GM12878 (cell line): Measurements from ENCODE around the gene ST7. TPM values are rescaled to one million over a fixed set of nuclear protein-coding genes. Genes with fewer than 3 reads are reported as not detected.

ENCODE experiments used
- ATAC-seq: fragments of 200-7000 bp; cut with Tn5 transposase; 3 replicates; pipeline ENCODE4 v1.9.1; 2020; ENCODE audit warnings: mild to moderate bottlenecking, moderate library complexity
- BruUV-seq: library from RNA; stranded (reverse); fragments of 400-500 nt; replicated peaks from 2 replicates; lab custom pipeline; 2021; lab: Mats Ljungman, UMichigan
- CTCF ChIA-PET: fragments of 300-600 bp; sonication (Branson Sonifier 250); formaldehyde crosslinking; extraction: SDS; loops from one replicate; lab custom pipeline; 2021; ENCODE audit warnings: inconsistent platforms; lab: Yijun Ruan, JAX
- POLR2A ChIA-PET: fragments of 350-600 bp; formaldehyde crosslinking; extraction: SDS; loops from one replicate; lab custom pipeline; 2021; ENCODE audit warnings: inconsistent platforms; lab: Charles Lee
- RAD21 ChIA-PET: fragments of 300-600 bp; sonication (Branson Sonifier 250); formaldehyde crosslinking; loops from one replicate; lab custom pipeline; 2023; ENCODE audit warnings: antibody characterized with exemption; ENCODE audit not compliant: unreplicated experiment; lab: Charles Lee
- SMC1A ChIA-PET: fragments of 300-600 bp; sonication (Branson Sonifier 250); formaldehyde crosslinking; loops from one replicate; lab custom pipeline; 2023; ENCODE audit not compliant: unreplicated experiment, uncharacterized antibody; lab: Charles Lee
- DNase-seq: peaks from one replicate; pipeline ENCODE4 v3.0.0-alpha.2; 2011; ENCODE audit warnings: low read depth, low spot score
- FAIRE-seq: peaks from 3 replicates; lab custom pipeline; 2011; peaks lifted over from hg19 to GRCh38; lab: Jason Lieb, UNC
- H2AFZ ChIP-seq: 2 replicates; pipeline ENCODE4 v1.6.0; 2011; ENCODE audit warnings: low read depth, low read length, control low read depth; ENCODE audit not compliant: control insufficient read depth
- H3K27ac ChIP-seq: 2 replicates; pipeline ENCODE4 v1.5.1; 2011; ENCODE audit warnings: control low read depth; ENCODE audit not compliant: control insufficient read depth, insufficient read depth
- H3K27me3 ChIP-seq, 2 experiments: replicated peaks in 1 of 2; 2 replicates each; pipeline versions ENCODE4 v1.6.0 to v1.6.1; 2011; ENCODE audit warnings: low read length in 1 of 2; ENCODE audit not compliant: control insufficient read depth in 2 of 2, insufficient read depth in 2 of 2
- H3K36me3 ChIP-seq, 2 experiments: 2 replicates each; pipeline ENCODE4 v1.5.1; 2011; ENCODE audit warnings: low read length in 1 of 2; ENCODE audit not compliant: control insufficient read depth in 2 of 2, insufficient read depth in 2 of 2
- H3K4me1 ChIP-seq: 2 replicates; pipeline ENCODE4 v1.6.1; 2011; ENCODE audit warnings: mild to moderate bottlenecking, low read length, moderate library complexity, mixed read lengths; ENCODE audit not compliant: control insufficient read depth, insufficient read depth
- H3K4me2 ChIP-seq: 2 replicates; pipeline ENCODE4 v1.6.0; 2011; ENCODE audit warnings: control low read depth; ENCODE audit not compliant: control insufficient read depth, insufficient read depth
- H3K4me3 ChIP-seq: fragments of 200-600 bp; sonication (generic); 2 replicates; pipeline ENCODE4 v1.5.1; 2016
- H3K79me2 ChIP-seq: 2 replicates; pipeline ENCODE4 v1.6.0; 2011; ENCODE audit warnings: low read length; ENCODE audit not compliant: control insufficient read depth, insufficient read depth
- H3K9ac ChIP-seq: 2 replicates; pipeline ENCODE4 v1.8.0; 2011; ENCODE audit warnings: low read length, control low read depth, mixed read lengths; ENCODE audit not compliant: control insufficient read depth, insufficient read depth
- H3K9me3 ChIP-seq: replicated peaks from 3 replicates; pipeline ENCODE4 v1.5.1; 2011; ENCODE audit warnings: mild to moderate bottlenecking, low read length; ENCODE audit not compliant: control insufficient read depth, insufficient read depth
- H4K20me1 ChIP-seq: 2 replicates; pipeline ENCODE4 v1.6.0; 2011; ENCODE audit not compliant: control insufficient read depth, insufficient read depth
- BACH1 ChIP-seq: fragments of 450-650 bp; IDR thresholded peaks from 2 replicates; pipeline ENCODE4 v1.6.1; 2017; ENCODE audit warnings: mild to moderate bottlenecking, borderline replicate concordance
- CBFB ChIP-seq: IDR thresholded peaks from 2 replicates; pipeline ENCODE4 v1.6.1; 2016; ENCODE audit warnings: antibody characterized with exemption, low read depth
- CBX5 ChIP-seq: sonication (generic); IDR thresholded peaks from 2 replicates; pipeline ENCODE4 v1.6.1; 2016; ENCODE audit warnings: low read depth, moderate library complexity, mild to moderate bottlenecking, inconsistent platforms
- LARP7 ChIP-seq: fragments of 450-650 bp; IDR thresholded peaks from 2 replicates; pipeline ENCODE4 v1.6.1; 2017; ENCODE audit warnings: mild to moderate bottlenecking
- MEF2A ChIP-seq: IDR thresholded peaks from 2 replicates; pipeline ENCODE4 v1.6.1; 2011; ENCODE audit warnings: low read depth, mild to moderate bottlenecking, low read length, moderate library complexity; ENCODE audit not compliant: insufficient read depth
- NRF1 ChIP-seq: conservative IDR thresholded peaks from 2 replicates; pipeline ENCODE4 v1.6.1; 2011; ENCODE audit warnings: mild to moderate bottlenecking, low read depth, low read length, improper control_type of control experiment
- RB1 ChIP-seq: fragments of 450-650 bp; formaldehyde crosslinking; IDR thresholded peaks from 2 replicates; pipeline ENCODE4 v1.6.1; 2017; ENCODE audit warnings: mild to moderate bottlenecking, borderline replicate concordance
- RELA ChIP-seq: fragments of 450-650 bp; IDR thresholded peaks from 2 replicates; pipeline ENCODE4 v1.8.0; 2014; ENCODE audit warnings: borderline replicate concordance; ENCODE audit not compliant: partially characterized antibody
- SMAD1 ChIP-seq: fragments of 450-650 bp; IDR thresholded peaks from 2 replicates; pipeline ENCODE4 v1.6.1; 2018; ENCODE audit warnings: mild to moderate bottlenecking, low read depth; ENCODE audit not compliant: partially characterized antibody
- SPI1 ChIP-seq: IDR thresholded peaks from 2 replicates; pipeline ENCODE4 v1.6.1; 2011; ENCODE audit warnings: low read depth, mild to moderate bottlenecking, low read length, moderate library complexity, borderline replicate concordance; ENCODE audit not compliant: insufficient read depth
- YBX1 ChIP-seq: fragments of 450-650 bp; IDR thresholded peaks from 2 replicates; pipeline ENCODE4 v1.6.1; 2016; ENCODE audit warnings: antibody characterized with exemption
- WGBS: methylation state at CpG from one replicate; pipeline ENCODE4 v1.1.6; 2016; ENCODE audit warnings: low lambda C conversion rate; ENCODE audit not compliant: insufficient replicate concordance, insufficient coverage; ENCODE audit errors: missing lambda C conversion rate; 5-methylcytosine and 5-hydroxymethylcytosine counted together
- in situ Hi-C: fragments of 300-500 bp; cut with MboI; formaldehyde crosslinking; loops from 9 replicates; pipeline ENCODE4 v1.14.3; 2018; ENCODE audit warnings: mixed read lengths
- intact Hi-C: fragments of 100-400 bp; cut with micrococcal nuclease; formaldehyde crosslinking; loops from one replicate; pipeline ENCODE4 v1.14.2; 2022; ENCODE audit not compliant: unreplicated experiment
- polyA plus RNA-seq, 11 experiments: library from polyadenylated mRNA; depleted of rRNA in 4 of 11; unstranded in 6 of 11; stranded (reverse) in 5 of 11; fragments of >200 nt; fragmentation: Nextera tagmentation in 4 of 11; fragmentation: Illumina TruSeq in 1 of 11; extraction: Ambion mirVana in 4 of 11; extraction: Trizol in 1 of 11; gene quantifications; 1 replicate in 1 of 11; 2 replicates in 10 of 11; pipeline versions ENCODE4 v1.2.1 to v1.2.3, GENCODE V29; 2011 to 2016; ENCODE audit warnings: inconsistent platforms in 2 of 11, missing spikeins in 2 of 11, low read depth in 1 of 11
- total RNA-seq, 4 experiments: library from RNA; depleted of rRNA in 3 of 4; stranded (reverse); fragments of >200 nt in 3 of 4; fragmentation: Illumina TruSeq in 1 of 4; extraction: Trizol in 1 of 4; gene quantifications; 2 replicates each; pipeline versions ENCODE4 v1.2.1 to v1.2.3, GENCODE V29; 2013 to 2021
- TF ChIP-seq, protein P1 (sequence below): fragments of 450-650 bp; IDR thresholded peaks from 2 replicates; pipeline ENCODE4 v1.6.1; 2018; ENCODE audit warnings: mild to moderate bottlenecking, low read depth, moderate library complexity; ENCODE audit not compliant: partially characterized antibody
- TF ChIP-seq, protein P2 (sequence below): fragments of 450-650 bp; IDR thresholded peaks from 2 replicates; pipeline ENCODE4 v1.6.1; 2018; ENCODE audit warnings: borderline replicate concordance, mild to moderate bottlenecking; ENCODE audit not compliant: partially characterized antibody
- TF ChIP-seq, protein P3 (sequence below): fragments of 450-650 bp; IDR thresholded peaks from 2 replicates; pipeline ENCODE4 v1.6.1; 2016; ENCODE audit warnings: mild to moderate bottlenecking

The ST7 gene
- total and polyA plus RNA-seq, 10 of the 15 experiments (the other 5 are each of a cell fraction or from before 2014, with no cell fraction given), result 27.7 to 76.4 (median 53.6) TPM

DNA sequence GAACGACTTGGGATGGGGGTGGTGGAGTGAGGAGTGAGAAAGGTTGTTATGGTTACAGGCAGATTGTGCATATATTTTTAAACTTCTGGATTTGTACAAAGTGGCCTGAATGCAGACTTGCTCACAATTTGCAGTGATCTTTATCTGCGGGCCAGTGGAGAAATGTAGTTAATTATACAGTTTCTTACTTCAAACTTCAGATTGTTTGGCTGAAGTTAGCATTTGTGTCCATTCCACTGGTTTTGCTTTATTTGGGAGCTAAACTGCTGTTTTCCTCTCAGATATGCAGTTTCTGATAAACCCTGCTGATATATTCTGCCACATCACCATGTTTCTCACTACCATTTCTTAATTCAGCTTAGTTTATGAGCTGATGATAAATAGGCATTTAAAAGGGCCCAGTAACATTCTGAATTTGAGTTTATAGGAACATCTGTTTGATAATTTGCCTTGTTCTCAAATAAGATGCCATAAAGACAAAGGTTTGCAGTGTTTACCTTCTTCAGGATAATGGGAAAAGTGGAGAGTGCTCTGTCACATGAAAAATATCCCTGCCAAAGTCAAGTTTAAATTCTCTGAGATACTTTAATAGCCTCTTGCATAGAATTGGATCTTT is 170.1 kb downstream of the ST7 start:
- H4K20me1 ChIP-seq, result no peaks in the 10 kb centered on the region
- no peak overlapping the region for H3K9ac ChIP-seq
- no peak overlapping the region for H3K4me2 ChIP-seq
- H2AFZ ChIP-seq, result no peak overlapping the region
- H3K27ac ChIP-seq, result no peak overlapping the region
- ATAC-seq (no peak), DNase-seq (no peak), FAIRE-seq (no peak)
- H3K36me3 ChIP-seq, result peaks cover 0 to 9% of the 10 kb centered on the region in 2 experiments; a peak in 2 of 4 replicates
- H3K79me2 ChIP-seq, result peaks cover 3% of the 10 kb centered on the region
- RAD21 ChIA-PET, result interaction anchor here (1.1 to 16.7 kb wide), 6 partner anchors 9 to 261 kb away, joined by 3 to 379 read pairs (median 16); no protein-coding TSS in a partner anchor
- CTCF ChIA-PET, result interaction anchor here (1.0 to 16.7 kb wide), 9 partner anchors 9 to 193 kb away, joined by 3 to 827 read pairs (median 5); no protein-coding TSS in a partner anchor
- H3K4me1 ChIP-seq, result peaks cover 10% of the 10 kb centered on the region
- in situ Hi-C loops (no loop called here), intact Hi-C loops (no loop called here)
- POLR2A ChIA-PET, result no interaction called here
- WGBS, result 62% methylated on average over 2 of the region's 2 CpGs
- H3K27me3 ChIP-seq, result no peaks in the 10 kb centered on the region
- H3K9me3 ChIP-seq, result no peaks in the 10 kb centered on the region
- SMC1A ChIA-PET, result interaction anchor here (0.6 to 15.4 kb wide), 16 partner anchors 7 to 261 kb away, joined by 3 to 527 read pairs (median 6); no protein-coding TSS in a partner anchor
- no TSS peak for BruUV-seq
- H3K4me3 ChIP-seq, result no peak overlapping the region
- TF ChIP-seq, protein P1, sequence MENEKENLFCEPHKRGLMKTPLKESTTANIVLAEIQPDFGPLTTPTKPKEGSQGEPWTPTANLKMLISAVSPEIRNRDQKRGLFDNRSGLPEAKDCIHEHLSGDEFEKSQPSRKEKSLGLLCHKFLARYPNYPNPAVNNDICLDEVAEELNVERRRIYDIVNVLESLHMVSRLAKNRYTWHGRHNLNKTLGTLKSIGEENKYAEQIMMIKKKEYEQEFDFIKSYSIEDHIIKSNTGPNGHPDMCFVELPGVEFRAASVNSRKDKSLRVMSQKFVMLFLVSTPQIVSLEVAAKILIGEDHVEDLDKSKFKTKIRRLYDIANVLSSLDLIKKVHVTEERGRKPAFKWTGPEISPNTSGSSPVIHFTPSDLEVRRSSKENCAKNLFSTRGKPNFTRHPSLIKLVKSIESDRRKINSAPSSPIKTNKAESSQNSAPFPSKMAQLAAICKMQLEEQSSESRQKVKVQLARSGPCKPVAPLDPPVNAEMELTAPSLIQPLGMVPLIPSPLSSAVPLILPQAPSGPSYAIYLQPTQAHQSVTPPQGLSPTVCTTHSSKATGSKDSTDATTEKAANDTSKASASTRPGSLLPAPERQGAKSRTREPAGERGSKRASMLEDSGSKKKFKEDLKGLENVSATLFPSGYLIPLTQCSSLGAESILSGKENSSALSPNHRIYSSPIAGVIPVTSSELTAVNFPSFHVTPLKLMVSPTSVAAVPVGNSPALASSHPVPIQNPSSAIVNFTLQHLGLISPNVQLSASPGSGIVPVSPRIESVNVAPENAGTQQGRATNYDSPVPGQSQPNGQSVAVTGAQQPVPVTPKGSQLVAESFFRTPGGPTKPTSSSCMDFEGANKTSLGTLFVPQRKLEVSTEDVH, result no peak
- TF ChIP-seq NRF1, result no peak
- TF ChIP-seq RELA, result no peak
- TF ChIP-seq LARP7, result no peak
- no peak for TF ChIP-seq MEF2A
- TF ChIP-seq BACH1, result no peak
- TF ChIP-seq SPI1, result no peak
- TF ChIP-seq, protein P2, sequence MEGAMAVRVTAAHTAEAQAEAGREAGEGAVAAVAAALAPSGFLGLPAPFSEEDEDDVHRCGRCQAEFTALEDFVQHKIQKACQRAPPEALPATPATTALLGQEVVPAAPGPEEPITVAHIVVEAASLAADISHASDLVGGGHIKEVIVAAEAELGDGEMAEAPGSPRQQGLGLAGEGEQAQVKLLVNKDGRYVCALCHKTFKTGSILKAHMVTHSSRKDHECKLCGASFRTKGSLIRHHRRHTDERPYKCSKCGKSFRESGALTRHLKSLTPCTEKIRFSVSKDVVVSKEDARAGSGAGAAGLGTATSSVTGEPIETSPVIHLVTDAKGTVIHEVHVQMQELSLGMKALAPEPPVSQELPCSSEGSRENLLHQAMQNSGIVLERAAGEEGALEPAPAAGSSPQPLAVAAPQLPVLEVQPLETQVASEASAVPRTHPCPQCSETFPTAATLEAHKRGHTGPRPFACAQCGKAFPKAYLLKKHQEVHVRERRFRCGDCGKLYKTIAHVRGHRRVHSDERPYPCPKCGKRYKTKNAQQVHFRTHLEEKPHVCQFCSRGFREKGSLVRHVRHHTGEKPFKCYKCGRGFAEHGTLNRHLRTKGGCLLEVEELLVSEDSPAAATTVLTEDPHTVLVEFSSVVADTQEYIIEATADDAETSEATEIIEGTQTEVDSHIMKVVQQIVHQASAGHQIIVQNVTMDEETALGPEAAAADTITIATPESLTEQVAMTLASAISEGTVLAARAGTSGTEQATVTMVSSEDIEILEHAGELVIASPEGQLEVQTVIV, result no peak
- TF ChIP-seq CBX5, result no peak
- no peak for TF ChIP-seq YBX1
- no peak for TF ChIP-seq RB1
- TF ChIP-seq CBFB, result no peak
- TF ChIP-seq, protein P3, sequence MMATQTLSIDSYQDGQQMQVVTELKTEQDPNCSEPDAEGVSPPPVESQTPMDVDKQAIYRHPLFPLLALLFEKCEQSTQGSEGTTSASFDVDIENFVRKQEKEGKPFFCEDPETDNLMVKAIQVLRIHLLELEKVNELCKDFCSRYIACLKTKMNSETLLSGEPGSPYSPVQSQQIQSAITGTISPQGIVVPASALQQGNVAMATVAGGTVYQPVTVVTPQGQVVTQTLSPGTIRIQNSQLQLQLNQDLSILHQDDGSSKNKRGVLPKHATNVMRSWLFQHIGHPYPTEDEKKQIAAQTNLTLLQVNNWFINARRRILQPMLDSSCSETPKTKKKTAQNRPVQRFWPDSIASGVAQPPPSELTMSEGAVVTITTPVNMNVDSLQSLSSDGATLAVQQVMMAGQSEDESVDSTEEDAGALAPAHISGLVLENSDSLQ, result no peak
- TF ChIP-seq SMAD1, result no peak
